GM18951 (cell line): ENCODE measurements around the gene LOXL1.

Experiments
- POLR2A ChIP-seq: IDR thresholded peaks from 4 replicates; pipeline ENCODE4 v1.6.1; 2011; ENCODE audit warnings: mild to moderate bottlenecking; ENCODE audit not compliant: insufficient read length, insufficient read depth; ENCODE audit errors: extremely low read depth
- in situ Hi-C: fragments of 300-500 bp; cut with MboI; formaldehyde crosslinking; loops from one replicate; pipeline ENCODE4 v1.12.0; 2022; ENCODE audit warnings: low sequenced_read_pairs, mixed read lengths, inconsistent platforms; ENCODE audit not compliant: unreplicated experiment

LOXL1 gene

GRCh38 chr15:73983211-73983727, 57.0 kb downstream of the LOXL1 start:
- in situ Hi-C loops = no loop called here
- TF ChIP-seq POLR2A = no peak

GRCh38 chr15:73983773-73984172, 57.5 kb downstream of the LOXL1 start:
- no peak for TF ChIP-seq POLR2A
- in situ Hi-C loops = no loop called here

- TF ChIP-seq POLR2A = no peak
- in situ Hi-C loops = no loop called here
Measured at GRCh38 chr15:73984208-73984979, 58.1 kb downstream of the LOXL1 start.

- no peak for TF ChIP-seq POLR2A
- in situ Hi-C loops = no loop called here
Measured at GRCh38 chr15:73985101-73985873, 59.0 kb downstream of the LOXL1 start.

GRCh38 chr15:73986055-73986775, 60.0 kb downstream of the LOXL1 start:
- no peak for TF ChIP-seq POLR2A
- in situ Hi-C loops = no loop called here

GRCh38 chr15:73986776-73987056, 60.5 kb downstream of the LOXL1 start:
- no peak for TF ChIP-seq POLR2A
- in situ Hi-C loops = no loop called here

- TF ChIP-seq POLR2A = no peak
- in situ Hi-C loops = no loop called here
Measured at GRCh38 chr15:73987250-73987649, 61.0 kb downstream of the LOXL1 start.

GRCh38 chr15:73987681-73988444, 61.6 kb downstream of the LOXL1 start:
- in situ Hi-C loops = no loop called here
- TF ChIP-seq POLR2A = no peak

- in situ Hi-C loops = no loop called here
- TF ChIP-seq POLR2A = no peak
Measured at GRCh38 chr15:73988445-73988969, 62.2 kb downstream of the LOXL1 start.

GRCh38 chr15:73989001-73989798, 62.9 kb downstream of the LOXL1 start:
- in situ Hi-C loops = no loop called here
- TF ChIP-seq POLR2A = no peak

GRCh38 chr15:73990250-73991005, 64.2 kb downstream of the LOXL1 start:
- in situ Hi-C loops = no loop called here
- TF ChIP-seq POLR2A = no peak
